ENCODE data around the gene RGL1.

DNA sequence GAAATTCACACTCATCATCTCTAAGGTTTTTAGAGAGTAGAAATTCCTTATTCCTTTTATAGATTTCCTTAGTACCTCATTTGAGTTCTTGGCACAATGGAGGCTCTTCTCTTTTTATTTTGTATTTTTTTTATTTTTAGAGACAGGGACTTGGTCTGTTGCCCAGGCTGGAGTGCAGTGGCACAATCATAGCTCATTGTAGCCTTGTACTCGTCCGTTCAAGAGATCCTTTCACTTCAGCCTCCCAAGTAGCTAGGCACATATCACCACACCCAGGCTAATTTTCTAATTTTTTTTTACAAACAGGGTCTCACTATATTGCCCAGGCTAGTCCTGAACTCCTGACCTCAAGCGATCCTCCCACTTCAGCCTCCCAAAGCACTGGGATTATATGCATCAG is 29.6 kb downstream of the RGL1 start:
- TF ChIP-seq SUZ12 (IDR thresholded peaks at IDR 0.05; ENCODE audit: extremely low read depth, insufficient read depth, insufficient read length) (no peak), YY1 (IDR thresholded peaks at IDR 0.05; ENCODE audit: insufficient read depth, insufficient read length) (no peak)
